Sigmoid colon (tissue), 4 donors: ENCODE data around the gene NRIP3.

ENCODE experiments used
- CTCF ChIP-seq, 4 experiments: fragments of 450-650 bp in 3 of 4; fragments of 200-600 bp in 1 of 4; IDR thresholded peaks; one replicate each; pipeline ENCODE4 v1.5.1; 2016 to 2019; ENCODE audit warnings: antibody characterized with exemption in 4 of 4, mild to moderate bottlenecking in 3 of 4, moderate library complexity in 2 of 4
- EP300 ChIP-seq, 4 donors: sonication (generic); formaldehyde crosslinking; IDR thresholded peaks; one replicate each; pipeline ENCODE4 v1.6.1; 2017; ENCODE audit warnings: antibody characterized with exemption in 4 of 4
- POLR2A ChIP-seq, 2 donors: fragments of 450-650 bp; IDR thresholded peaks; one replicate each; pipeline ENCODE4 v1.6.1; 2016; ENCODE audit warnings: antibody characterized with exemption in 2 of 2, mild to moderate bottlenecking in 2 of 2, moderate library complexity in 2 of 2

- TF ChIP-seq CTCF (IDR thresholded peaks at IDR 0.05) (no peak), POLR2A (IDR thresholded peaks at IDR 0.05) (no peak), EP300 (IDR thresholded peaks at IDR 0.05) (no peak)
Observed at GRCh38 chr11:9037046-9037780, 33.4 kb upstream of the NRIP3 start.
